Activated CD8-positive, alpha-beta memory T cell treated with anti-CD3 and anti-CD28 coated beads for 1 hour (primary cell): ENCODE results near the gene P2RX3.
"Not testable (repeated sequence)": the region's sequence is repeated elsewhere in the genome, so short reads cannot be mapped to it uniquely, and the experiment has no call there.

Experiments
- DNase-seq, 2 donors: peaks; one replicate each; pipeline ENCODE4 v3.0.0-alpha.2; 2020; ENCODE audit warnings: low read depth in 1 of 2; ENCODE audit errors: extremely low read depth in 1 of 2

The P2RX3 gene

DNA sequence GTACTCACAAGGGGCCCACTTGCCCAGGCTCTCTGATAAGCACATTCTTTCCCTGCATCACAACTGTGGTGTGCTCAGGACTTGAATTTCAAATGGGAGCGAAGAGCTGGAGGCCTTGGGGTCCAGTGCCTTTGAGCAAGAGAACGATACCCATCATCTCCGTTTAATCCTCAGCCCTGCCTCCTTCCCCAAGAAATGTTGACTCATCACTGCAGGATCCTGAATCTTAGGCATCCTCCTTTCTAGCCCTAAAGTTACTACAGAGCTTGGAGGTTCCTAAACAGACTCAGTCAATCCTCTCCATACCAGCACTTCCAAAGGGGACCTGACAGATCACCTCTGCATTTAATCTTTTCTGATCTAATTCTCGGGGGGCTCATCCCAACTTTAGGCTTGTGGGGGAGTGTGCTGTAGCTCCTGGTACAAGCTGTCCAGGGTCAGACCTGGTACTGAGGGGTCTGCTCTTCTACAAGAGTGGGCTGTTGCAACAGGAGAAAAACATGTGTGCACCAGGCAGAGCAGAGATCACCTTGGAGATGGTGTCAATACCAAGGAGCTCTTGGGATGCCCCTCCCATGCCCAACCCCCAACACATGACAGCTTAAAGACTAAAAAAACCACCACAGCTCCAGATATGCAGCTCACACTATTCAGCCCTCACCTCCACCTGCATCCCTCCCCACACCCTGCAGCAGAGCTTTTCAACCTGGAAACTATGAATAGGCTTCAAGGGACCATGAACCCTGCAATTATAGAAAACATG lies 56.2 kb downstream of the P2RX3 start:
- DNase-seq, result no peak

DNA sequence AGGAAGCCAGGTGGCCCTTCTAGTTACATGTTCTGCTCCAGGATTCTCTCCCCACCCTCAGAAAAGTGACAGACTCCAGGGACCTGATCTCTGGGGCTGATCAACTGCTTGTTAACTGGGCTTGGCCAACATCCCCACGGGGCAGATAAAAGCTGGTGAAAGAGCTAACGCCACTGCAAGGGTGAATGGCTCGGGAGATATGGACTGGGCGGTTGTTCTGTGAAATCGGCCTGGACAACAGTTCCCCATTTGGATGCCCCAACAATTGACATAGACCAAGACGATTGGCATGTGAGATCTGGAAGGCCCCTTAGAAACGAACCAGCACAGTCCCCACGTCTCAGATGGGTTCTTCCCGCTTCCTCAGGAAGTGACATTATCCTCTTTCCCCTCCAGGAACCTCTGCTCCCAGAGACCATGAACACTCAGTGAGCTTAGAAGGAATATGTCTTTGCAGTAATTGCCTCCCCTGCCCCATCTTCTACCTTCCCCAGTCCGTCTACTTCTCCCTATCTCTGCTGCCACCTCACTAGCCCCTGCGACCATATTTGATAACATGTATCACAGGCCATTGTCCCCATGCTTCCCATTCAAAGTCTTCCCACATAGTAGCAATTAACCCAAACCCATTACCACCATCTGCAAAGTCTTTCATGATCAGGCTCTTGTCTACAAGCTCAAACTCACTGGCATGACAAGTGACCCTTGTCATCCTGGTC lies 57.9 kb downstream of the P2RX3 start:
- no peak for DNase-seq

DNA sequence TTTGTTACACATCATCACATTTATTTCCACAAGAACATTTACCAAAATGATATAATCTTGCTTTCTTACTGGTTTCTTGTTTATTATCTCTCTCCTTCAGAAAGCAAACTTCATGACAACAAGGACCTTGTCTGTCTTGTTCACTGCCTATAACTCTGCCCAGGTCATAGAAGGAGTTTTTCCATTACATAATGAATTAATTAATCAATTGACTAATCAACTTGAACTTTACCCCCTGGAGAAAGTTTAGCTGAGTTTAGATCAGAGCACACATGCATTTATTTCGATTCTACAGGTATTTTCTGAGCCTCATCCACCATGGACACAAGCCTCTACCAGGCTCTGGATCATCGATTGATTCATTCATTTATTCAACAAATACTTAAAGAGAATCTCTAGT lies 58.6 kb downstream of the P2RX3 start:
- no peak for DNase-seq

DNA sequence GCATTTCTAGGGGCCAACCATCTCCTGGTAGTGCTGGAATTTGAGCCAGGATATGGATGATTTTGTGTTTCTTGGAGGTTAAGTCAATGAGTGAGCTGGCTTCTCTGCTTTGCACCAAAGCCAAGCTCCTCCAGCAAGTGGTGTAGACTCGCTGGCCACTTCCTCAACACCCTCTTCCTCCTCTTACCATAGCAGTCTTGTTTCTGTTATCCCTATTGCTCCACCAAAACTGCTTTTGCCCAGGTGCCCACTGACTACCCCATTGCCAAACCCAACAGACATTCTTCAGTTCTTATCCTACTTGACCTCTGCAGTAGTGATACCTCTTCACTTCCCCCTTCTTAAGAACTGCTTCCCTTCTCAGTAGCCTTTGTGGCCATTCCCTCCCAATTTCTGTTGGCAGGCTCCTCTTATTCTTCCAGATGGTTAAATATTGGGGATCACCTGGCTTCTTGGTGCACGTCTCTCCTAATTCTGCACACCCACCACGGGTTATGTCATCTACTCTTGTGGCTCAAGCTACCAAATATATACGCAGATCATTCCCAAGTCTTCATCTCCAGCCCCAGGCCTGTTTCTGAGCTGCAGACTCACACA lies 59.3 kb downstream of the P2RX3 start:
- no peak for DNase-seq

DNA sequence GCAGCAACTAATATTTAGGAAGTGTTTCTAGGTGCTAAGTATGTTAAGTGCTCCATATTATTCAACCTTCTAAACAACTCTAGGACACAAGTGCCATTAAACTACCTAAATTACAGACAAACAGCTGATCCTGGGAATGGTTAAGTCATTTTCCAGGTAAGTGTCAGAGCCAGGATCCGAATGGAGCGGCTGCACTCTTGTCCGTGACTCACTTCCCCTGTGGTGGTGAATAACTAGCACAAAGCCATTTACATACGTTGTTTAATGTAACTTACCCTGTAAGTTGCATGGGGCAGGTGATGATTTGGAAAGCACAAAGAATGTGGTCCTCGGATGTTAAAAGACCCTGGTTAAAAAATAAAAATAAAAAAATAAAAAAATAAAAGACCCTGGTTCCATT lies 61.1 kb downstream of the P2RX3 start:
- DNase-seq, result no peak

DNA sequence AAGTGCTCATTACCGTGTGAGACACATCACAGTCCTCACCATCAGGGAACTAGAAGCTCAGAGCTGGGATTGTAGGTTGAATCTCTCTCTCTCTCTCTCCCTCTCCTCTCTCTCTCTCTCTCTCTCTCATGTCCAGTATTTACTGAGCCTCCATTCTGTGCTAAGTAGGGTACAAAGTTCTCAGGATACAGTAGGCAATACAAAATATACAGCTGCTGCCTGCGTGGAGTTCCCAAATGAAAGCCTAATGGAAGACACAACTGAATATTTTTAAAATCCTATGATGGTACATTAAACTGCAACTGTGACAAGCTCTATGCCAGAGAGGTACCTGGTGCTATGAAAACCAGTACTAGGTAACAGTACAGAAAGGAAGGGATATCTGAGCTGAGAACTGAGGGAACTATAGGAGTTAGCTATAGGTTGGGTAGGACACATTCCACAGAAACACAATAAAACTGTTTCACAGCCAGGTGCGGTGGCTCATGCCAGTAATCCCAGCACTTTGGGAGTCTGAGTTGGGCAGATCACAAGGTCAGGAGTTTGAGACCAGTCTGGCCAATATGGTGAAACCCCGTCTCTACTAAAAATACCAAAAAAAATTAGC lies 61.9 kb downstream of the P2RX3 start:
- DNase-seq, result no peak

DNA sequence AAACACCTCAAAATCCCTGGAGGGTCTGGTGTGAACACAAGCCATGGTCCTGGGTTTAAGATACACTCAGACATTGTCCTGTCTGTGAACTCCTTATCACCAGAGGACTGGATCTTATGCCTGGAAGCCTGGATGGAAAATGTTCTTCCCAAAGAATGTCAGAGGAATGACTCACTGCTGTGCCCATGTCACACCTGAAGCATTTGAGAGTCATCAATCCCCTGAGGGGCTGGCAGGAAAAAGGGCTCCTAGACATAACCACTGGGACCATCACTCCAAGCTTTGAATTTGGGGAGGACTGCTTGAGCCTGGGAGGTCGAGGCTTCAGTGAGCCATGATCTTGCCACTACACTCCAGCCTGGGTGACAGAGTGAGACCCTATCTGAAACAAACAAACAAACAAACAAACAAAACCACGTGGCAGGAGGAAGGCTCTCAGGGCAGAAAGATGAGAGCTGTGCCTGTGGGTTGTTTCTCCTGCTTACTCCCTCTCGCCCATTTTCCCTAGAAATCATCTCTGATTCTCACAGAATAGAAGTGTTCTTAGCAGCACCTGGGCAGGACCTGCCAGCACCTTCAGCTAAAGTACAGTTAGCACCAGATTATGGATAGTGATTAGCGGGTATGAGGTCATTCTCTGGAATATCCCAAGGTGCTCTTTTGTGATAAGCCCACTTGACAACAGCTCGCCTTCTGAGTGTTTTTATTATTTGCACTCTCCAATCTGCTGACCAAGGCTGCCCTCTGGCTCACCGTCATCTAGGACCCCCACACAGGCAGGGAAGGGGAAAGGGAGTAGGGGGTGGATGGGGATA lies 64.2 kb downstream of the P2RX3 start:
- DNase-seq, result no peak

DNA sequence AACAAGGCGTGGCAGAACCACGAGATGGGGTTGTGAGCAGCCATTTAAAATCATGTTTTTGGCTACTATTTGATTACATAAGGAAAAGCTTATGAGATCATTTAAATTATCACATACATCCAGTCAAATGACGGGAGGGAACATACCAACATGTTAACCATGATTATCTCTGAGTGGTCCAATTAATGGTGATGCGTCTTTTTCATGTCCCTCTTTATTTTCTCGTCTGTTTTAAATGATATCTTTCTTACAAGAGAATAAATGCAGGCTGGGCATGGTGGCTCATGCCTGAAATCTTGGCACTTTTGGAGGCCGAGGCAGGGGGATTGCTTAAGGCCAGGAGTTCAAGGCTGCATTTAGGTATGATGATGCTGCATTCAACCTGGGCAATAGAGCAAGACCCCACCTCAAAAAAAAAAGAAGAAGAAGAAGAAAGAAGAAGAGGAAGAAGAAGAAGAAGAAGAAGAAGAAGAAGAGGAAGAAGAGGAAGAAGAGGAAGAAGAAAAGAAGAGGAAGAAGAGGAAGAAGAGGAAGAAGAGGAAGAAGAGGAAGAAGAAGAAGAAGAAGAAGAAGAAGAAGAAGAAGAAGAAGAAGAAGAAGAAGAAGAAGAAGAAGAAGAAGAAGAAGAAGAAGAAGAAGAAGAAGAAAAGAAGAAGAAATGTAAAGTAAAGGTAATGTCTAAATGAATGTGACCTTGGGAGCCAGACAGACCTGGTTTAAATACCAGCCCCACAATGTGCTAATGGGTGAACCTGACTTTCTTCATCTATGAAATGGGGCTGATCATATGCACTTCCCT lies 65.0 kb downstream of the P2RX3 start:
- DNase-seq, result not testable (repeated sequence)

DNA sequence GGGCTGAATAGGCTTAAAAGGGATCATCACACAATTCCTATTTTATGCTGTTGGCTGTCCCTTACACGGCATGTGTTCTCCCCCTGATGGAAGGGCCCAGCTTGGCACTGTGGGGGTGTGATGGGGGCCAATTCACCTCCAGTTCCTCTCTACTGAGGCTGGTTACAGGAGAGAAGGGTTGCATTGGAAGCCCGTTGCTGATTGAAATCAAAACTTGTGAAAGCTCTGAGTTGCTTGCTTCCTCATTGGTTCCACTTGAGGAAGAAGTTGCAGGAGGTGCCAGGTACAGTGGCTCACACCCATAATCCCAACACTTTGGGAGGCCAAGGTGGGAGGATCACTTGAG lies 65.6 kb downstream of the P2RX3 start:
- DNase-seq, result no peak

DNA sequence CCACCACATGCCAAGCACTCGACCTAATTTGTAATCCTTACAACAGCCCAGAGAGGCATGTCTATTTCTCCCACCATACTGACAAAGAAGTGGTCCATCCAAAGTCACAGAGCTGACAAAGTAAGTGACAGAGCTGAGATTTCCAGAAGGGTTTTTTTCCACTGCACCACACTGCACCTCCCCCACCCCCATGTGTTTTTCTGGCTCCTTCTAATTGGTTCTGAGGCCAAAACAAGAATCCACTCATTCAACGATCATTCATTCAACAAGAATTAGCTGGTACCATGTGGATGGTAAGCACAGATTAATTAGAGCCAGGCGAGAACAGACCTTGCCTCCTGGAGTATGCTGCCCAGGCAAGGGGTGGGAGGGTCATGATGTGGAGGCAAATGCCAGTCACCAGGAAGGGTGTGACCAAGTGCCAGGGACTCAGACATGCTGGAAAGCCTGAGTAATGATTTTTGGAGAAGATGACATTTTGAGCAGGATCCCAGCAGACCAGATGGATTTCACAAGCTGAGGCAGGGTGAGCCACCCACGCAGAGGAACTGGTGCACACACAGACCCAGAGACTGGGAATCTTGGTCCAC lies 67.2 kb downstream of the P2RX3 start:
- no peak for DNase-seq

DNA sequence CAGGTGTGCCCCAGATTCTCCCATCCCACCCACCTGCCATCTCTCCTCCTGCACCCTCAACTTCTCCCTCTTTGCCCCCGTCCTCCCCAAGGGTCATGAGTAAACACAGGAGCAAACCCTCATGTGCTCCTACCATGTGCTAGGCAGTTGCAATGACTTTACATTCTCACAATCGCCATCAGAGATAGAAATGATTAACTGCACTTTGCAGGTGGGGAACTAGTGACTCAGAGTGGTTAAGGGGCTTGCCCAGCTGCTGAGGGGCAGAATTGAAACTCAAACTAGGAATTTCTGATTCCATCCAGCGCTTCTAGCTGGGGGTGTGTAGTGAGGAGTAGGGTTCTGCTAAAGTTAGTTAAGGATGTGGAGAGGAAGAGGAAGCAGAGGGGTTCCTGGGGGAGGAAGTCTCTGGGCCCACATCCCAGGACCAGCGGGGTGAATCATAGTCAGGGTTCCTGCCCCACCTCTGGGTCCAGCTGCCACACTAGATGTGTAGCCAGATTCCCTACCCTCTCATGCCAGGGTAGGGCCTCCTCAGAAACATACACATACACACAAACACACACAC lies 68.3 kb downstream of the P2RX3 start:
- DNase-seq, result no peak

DNA sequence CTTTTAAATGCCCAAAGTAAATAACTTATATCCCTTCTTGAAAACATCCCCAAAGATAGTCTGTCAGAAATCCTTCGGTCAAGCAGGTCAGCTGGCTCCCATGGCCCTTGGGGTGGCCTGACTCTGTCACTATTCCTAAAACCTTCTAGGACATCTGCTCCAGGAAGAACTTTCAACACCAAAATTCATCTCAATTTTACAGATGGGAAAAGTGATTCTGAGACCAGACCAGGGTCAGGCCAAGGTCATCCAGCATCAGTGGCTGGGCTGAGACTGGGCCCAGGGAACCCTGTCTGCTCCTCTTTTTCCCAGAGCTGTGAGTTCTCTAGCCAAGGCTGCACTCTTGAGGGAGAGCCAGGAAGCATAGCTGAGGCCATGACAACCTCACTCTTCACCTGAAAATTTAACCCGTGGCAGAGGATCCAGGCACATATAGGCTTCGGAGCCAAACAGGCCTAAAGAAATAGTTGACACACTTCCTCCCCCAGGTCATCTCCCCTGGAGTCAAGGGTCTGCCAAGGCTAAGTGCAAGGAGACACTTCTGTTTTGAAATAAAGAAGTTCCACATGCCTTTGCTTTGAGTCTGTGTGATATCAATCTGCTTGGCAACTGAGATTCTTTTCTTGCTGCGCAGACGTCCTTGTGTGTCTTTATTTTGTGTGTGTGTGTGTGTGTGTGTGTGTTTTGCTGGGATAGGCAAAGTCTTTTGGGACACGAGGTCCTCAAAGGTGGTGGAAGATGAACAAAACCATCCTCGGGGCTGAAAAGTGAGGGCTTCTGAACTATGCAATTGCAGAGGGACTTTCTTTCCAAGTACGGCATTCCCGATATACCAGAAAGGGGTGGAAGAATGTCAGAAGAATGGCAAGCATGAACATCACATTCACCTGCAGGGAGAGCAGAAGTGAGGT lies 69.1 kb downstream of the P2RX3 start:
- DNase-seq, result no peak

DNA sequence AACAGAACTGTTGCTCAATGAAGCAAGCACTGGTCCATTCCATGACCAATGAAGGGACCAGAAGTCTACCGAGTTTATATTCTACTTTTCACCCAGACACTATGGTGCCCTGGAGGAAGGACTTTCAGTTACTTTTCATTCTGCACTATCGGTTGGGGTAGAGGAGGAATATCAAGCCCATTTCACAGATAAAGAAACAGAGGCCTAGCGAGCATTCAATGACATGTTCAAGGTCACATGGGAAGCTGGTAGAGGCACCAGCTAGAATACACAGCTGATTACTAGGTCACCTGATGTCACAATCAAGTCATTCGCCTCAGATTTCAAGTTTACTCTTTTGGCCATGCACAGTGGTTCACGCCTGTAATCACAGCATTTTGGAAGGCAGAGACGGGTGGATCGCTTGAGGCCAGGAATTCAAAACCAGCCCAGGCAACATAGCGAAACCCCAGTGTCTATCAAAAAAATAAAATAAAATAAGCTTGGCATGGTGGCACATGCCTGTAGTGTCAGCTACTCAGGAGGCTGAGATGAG lies 69.9 kb downstream of the P2RX3 start:
- DNase-seq, result no peak

DNA sequence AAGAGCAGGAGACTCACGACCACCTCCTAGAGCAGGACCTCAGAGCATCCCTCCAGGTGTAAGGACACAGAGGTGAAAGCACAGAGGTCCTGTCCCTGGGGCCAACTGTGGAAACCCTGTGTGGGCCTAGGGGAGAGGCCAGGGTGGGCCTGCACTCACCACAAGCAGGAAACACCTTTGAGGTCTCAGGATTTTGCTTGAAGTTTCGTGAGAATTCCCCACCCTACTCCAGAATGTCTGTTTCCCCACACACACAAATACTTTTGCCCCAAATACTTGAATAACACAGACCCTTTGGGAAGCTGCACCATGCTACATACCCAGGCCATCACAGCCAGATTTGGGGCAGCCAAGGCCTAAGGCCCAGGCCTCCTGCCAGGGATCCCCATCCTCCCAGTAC lies 70.6 kb downstream of the P2RX3 start:
- no peak for DNase-seq

DNA sequence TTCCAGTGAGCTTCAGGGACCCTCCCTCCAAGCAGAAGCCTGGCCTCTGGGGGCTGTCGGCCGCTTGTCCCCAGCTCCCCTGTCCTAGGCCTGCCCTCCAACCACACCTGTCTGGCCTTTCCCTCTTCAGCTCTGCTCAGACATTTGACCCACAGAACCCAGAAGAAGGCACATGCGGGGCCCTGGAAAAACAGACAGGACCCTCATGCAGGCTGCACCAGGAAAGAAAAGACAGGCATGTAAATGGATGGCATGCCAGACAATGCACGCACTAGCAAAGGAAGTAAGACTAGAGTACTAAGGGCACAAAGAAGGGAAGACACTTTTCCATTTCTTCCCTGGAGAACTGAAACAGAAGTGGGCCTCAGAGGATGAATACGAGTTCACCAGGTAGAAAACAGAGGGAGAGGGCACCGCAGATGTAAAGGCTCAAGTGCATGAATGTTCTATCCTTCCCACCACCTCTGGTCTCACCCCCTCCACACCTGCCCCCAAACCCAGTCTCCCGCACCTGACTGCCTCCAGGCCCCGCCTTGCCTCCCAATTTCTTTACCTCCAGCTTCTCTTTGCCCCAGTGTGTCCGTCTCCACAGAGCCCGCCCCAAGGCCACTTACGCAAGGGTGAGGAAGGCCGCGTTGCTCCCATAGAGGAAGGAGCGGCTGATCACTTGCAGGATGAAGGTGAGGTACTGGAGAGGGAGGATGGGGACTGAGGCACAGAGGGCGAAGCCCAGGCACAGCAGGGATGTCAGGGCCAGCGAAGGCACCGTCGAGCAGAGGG lies 71.4 kb downstream of the P2RX3 start:
- DNase-seq, result no peak

DNA sequence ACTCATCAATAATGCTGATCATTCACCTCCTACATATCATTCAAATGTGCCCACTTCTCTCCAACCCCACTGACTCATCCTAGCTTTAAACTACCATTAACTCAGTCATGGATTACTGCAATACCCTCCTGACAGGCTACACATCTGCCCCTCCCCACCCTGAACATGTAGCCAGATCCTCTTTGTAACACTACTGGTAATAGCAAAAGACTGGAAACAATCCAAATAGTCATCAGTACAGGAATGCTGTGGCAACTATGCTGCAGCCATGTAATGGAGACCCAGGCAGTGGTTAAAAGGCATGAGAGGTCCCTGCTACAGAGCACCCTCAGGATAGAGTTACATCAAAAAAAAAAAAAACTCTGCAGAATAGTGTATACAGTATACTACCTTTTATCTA lies 72.1 kb downstream of the P2RX3 start:
- no peak for DNase-seq

DNA sequence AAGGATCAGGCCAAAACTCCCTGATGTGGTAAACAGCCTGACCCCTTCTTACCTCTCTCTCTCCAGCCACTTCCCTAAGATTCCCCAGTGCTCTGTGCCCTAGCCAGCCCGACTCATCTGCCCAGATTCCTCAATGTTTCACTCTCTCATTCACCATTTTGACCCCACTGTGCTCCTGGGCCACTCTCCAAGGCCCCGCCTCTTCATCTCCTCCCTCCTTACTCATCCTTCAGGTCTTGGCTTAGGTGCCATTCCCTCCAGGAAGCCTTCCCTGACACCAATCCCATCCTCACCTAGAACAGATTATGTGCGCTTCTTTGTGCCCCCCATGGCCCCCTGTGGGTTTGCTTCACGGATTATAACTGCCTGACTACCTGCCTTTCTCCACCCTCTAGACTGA lies 75.5 kb downstream of the P2RX3 start:
- DNase-seq, result no peak
